Psoas muscle (tissue), 8 donors: ENCODE results near the gene ZRANB2. TPM values are rescaled to one million over a fixed set of nuclear protein-coding genes. Genes with fewer than 3 reads are reported as not detected.

Experiments used
- ATAC-seq, 4 donors: fragments of 200-7000 bp; cut with Tn5 transposase; one replicate each; pipeline ENCODE4 v1.9.1; 2020; ENCODE audit warnings: moderate library complexity in 3 of 4, mild to moderate bottlenecking in 2 of 4
- DNase-seq, 2 donors: peaks; one replicate each; pipeline ENCODE4 v3.0.0-alpha.2; 2020
- H3K27ac ChIP-seq: fragments of 200-600 bp; one replicate; pipeline ENCODE4 v1.8.0; 2022
- H3K27me3 ChIP-seq, 3 donors: fragments of 200-600 bp in 1 of 3; one replicate each; pipeline versions ENCODE4 v1.6.1 to v1.8.0; 2013 to 2022; ENCODE audit warnings: low read length in 2 of 3, mild to moderate bottlenecking in 2 of 3, moderate library complexity in 1 of 3; ENCODE audit not compliant: insufficient read depth in 3 of 3
- H3K36me3 ChIP-seq, 2 donors: fragments of 200-600 bp in 1 of 2; one replicate each; pipeline versions ENCODE4 v1.6.1 to v1.8.0; 2013 to 2022; ENCODE audit warnings: low read depth in 1 of 2, mild to moderate bottlenecking in 1 of 2, moderate library complexity in 1 of 2; ENCODE audit not compliant: insufficient read depth in 1 of 2
- H3K4me1 ChIP-seq: fragments of 200-600 bp; one replicate; pipeline ENCODE4 v1.8.0; 2022
- H3K4me3 ChIP-seq: fragments of 200-600 bp; one replicate; pipeline ENCODE4 v1.8.0; 2022; ENCODE audit warnings: mild to moderate bottlenecking
- H3K9me3 ChIP-seq: fragments of 200-600 bp; one replicate; pipeline ENCODE4 v1.8.0; 2022
- CTCF ChIP-seq: fragments of 200-600 bp; IDR thresholded peaks from one replicate; pipeline ENCODE4 v1.8.0; 2022; ENCODE audit warnings: antibody characterized with exemption
- WGBS, 3 donors: extraction: QIAGEN DNeasy Blood & Tissue Kit; methylation state at CpG; one replicate each; pipeline versions ENCODE4 v1.1.6 to v1.1.7; 2013; 5-methylcytosine and 5-hydroxymethylcytosine counted together
- intact Hi-C, 2 donors: fragments of 100-400 bp; cut with DNase I; formaldehyde crosslinking; loops; one replicate each; pipeline versions ENCODE4 v1.11.0 to v1.14.2; 2022
- polyA plus RNA-seq, 3 donors: library from polyadenylated mRNA; stranded (reverse); fragments of 200-250 nt; gene quantifications; one replicate each; pipeline ENCODE4 v1.2.3, GENCODE V29; 2013
- total RNA-seq, 4 donors: library from RNA; stranded (reverse); fragmentation: NEBNext Ultra II Directional in 2 of 4; extraction: Animal tissue kit (Norgen Biotek cat#: 25700) in 2 of 4; gene quantifications; one replicate each; pipeline versions ENCODE4 v1.2.1 to v1.2.4, GENCODE V29; 2021 to 2023
- donor health status: healthy with polysubstance abuse.
- donor health status: DM: no; HTN: no; CAD: no; lungs with moderate emphysema.
- donor health status: Bipolar disorder and iron deficiency.
- donor health status: healthy.
- donor health status: DM: yes; HTN: yes; CAD: no.
- donor health status: DM: no; HTN: no; CAD: no.
- donor health status: DM: no; HTN: no; CAD: no.
- donor health status: DM: yes; HTN: yes; CAD: no.

The ZRANB2 gene
- total and polyA plus RNA-seq, 7 donors = 28.2 to 64.5 (median 41.6) TPM

GRCh38 chr1:71068325-71069240, 12.3 kb downstream of the ZRANB2 start:
- 77 to 79% (median 78%) methylated on average over 6 of the region's 6 CpGs for WGBS, 3 donors
- TF ChIP-seq CTCF = no peak
- no peak for ATAC-seq

GRCh38 chr1:71054791-71055190, 26.0 kb downstream of the ZRANB2 start:
- intact Hi-C loops = loop anchor here in 1 of 2 donors (5.0 to 10.0 kb wide), 3 partner anchors 367 to 642 kb away; partner anchors contain the start of gene CTH
- no peak for DNase-seq
- H3K27ac ChIP-seq = no peak overlapping the region

More at GRCh38 chr1:71068325-71069240, 12.3 kb downstream of the ZRANB2 start:
- Histone ChIP-seq H3K9me3 (no peaks in the 10 kb centered on the region), H3K27ac (no peak overlapping the region), H3K27me3 (no peaks in the 10 kb centered on the region), H3K36me3 (peaks cover 11 to 100% of the 10 kb centered on the region in 2 donors), H3K4me1 (no peaks in the 10 kb centered on the region), H3K4me3 (no peak overlapping the region)
- intact Hi-C loops = loop anchor here (10.0 kb wide), 2 partner anchors 824 to 834 kb away; no protein-coding TSS in a partner anchor
- no peak for DNase-seq

GRCh38 chr1:71054281-71054731, 26.5 kb downstream of the ZRANB2 start:
- Histone ChIP-seq H3K27ac (no peak overlapping the region), H3K9me3 (no peaks in the 10 kb centered on the region), H3K4me3 (no peak overlapping the region), H3K36me3 (peaks cover 0 to 23% of the 10 kb centered on the region in 2 donors), H3K27me3 (no peaks in the 10 kb centered on the region), H3K4me1 (no peaks in the 10 kb centered on the region)
- ATAC-seq = peak; percentile 28 to 50 (median 41)
- peak in 1 of 2 donors; percentile 51 for DNase-seq
- no peak for TF ChIP-seq CTCF
- intact Hi-C loops = loop anchor here in 1 of 2 donors (5.0 to 10.0 kb wide), 2 partner anchors 367 to 620 kb away; no protein-coding TSS in a partner anchor
- 71 to 75% (median 75%) methylated on average over 15 of the region's 15 CpGs for WGBS, 3 donors

More at GRCh38 chr1:71054791-71055190, 26.0 kb downstream of the ZRANB2 start:
- Histone ChIP-seq H3K9me3 (no peaks in the 10 kb centered on the region), H3K36me3 (peaks cover 0 to 28% of the 10 kb centered on the region in 2 donors), H3K27me3 (no peaks in the 10 kb centered on the region), H3K4me3 (no peak overlapping the region), H3K4me1 (no peaks in the 10 kb centered on the region)
- TF ChIP-seq CTCF = no peak
- 72 to 81% (median 76%) methylated on average over 6 of the region's 6 CpGs for WGBS, 3 donors
- ATAC-seq = peak in 3 of 4 donors; percentile 2 to 40 (median 4)

- no peaks in the 10 kb centered on the region for H3K9me3 ChIP-seq
- no peaks in the 10 kb centered on the region for H3K4me1 ChIP-seq
- H3K27ac ChIP-seq = no peak overlapping the region
- ATAC-seq = peak in 2 of 4 donors; percentile 26 to 46
- intact Hi-C loops = loop anchor here in 1 of 2 donors (5.0 to 10.0 kb wide), 2 partner anchors 366 to 619 kb away; no protein-coding TSS in a partner anchor
- no peak overlapping the region for H3K4me3 ChIP-seq
- peaks cover 0 to 5% (median 0%) of the 10 kb centered on the region in 3 donors for H3K27me3 ChIP-seq
- peak in 1 of 2 donors; percentile 9 for DNase-seq
- WGBS, 3 donors = 42 to 67% (median 53%) methylated on average over 7 of the region's 7 CpGs
- peaks cover 0 to 17% of the 10 kb centered on the region in 2 donors for H3K36me3 ChIP-seq
- no peak for TF ChIP-seq CTCF
These were observed 27.1 kb downstream of the ZRANB2 start for GRCh38 chr1:71053758-71054157.
